ENCODE data around the gene PTCH2.
"Not testable (repeated sequence)": the region's sequence is repeated elsewhere in the genome, so short reads cannot be mapped to it uniquely, and the experiment has no call there.

The PTCH2 gene

GRCh38 chr1:44817771-44818495, 25.1 kb downstream of the PTCH2 start:
- DNase-seq (ENCODE audit: extremely low read depth, low read depth), result no peak
- TF ChIP-seq CTCF (IDR thresholded peaks at IDR 0.05; ENCODE audit: low read depth, low read length), result no peak

GRCh38 chr1:44817307-44817706, 25.7 kb downstream of the PTCH2 start:
- no peak for DNase-seq (ENCODE audit: extremely low read depth, low read depth)
- no peak for TF ChIP-seq CTCF (IDR thresholded peaks at IDR 0.05; ENCODE audit: low read depth, low read length)

GRCh38 chr1:44815926-44816325, 27.1 kb downstream of the PTCH2 start:
- DNase-seq (ENCODE audit: extremely low read depth, low read depth), result not testable (repeated sequence)

- no peak for DNase-seq (ENCODE audit: extremely low read depth, low read depth)
- TF ChIP-seq CTCF (IDR thresholded peaks at IDR 0.05; ENCODE audit: low read depth, low read length), result no peak
Observed at GRCh38 chr1:44812822-44813543, 30.1 kb downstream of the PTCH2 start.

GRCh38 chr1:44811234-44811633, 31.8 kb downstream of the PTCH2 start:
- DNase-seq (ENCODE audit: extremely low read depth, low read depth), result no peak
- no peak for TF ChIP-seq CTCF (IDR thresholded peaks at IDR 0.05; ENCODE audit: low read depth, low read length)

GRCh38 chr1:44810762-44811105, 32.3 kb downstream of the PTCH2 start:
- DNase-seq (ENCODE audit: extremely low read depth, low read depth), result not testable (repeated sequence)

GRCh38 chr1:44810101-44810761, 32.8 kb downstream of the PTCH2 start:
- no peak for DNase-seq (ENCODE audit: extremely low read depth, low read depth)

More at GRCh38 chr1:44810101-44810761, 32.8 kb downstream of the PTCH2 start:
- TF ChIP-seq CTCF (IDR thresholded peaks at IDR 0.05; ENCODE audit: low read depth, low read length), result no peak

All from AG09319 (cell line).